ENCODE results near the gene GRIA4.
"Not testable (repeated sequence)": the region's sequence is repeated elsewhere in the genome, so short reads cannot be mapped to it uniquely, and the experiment has no call there.

Gene GRIA4

DNA sequence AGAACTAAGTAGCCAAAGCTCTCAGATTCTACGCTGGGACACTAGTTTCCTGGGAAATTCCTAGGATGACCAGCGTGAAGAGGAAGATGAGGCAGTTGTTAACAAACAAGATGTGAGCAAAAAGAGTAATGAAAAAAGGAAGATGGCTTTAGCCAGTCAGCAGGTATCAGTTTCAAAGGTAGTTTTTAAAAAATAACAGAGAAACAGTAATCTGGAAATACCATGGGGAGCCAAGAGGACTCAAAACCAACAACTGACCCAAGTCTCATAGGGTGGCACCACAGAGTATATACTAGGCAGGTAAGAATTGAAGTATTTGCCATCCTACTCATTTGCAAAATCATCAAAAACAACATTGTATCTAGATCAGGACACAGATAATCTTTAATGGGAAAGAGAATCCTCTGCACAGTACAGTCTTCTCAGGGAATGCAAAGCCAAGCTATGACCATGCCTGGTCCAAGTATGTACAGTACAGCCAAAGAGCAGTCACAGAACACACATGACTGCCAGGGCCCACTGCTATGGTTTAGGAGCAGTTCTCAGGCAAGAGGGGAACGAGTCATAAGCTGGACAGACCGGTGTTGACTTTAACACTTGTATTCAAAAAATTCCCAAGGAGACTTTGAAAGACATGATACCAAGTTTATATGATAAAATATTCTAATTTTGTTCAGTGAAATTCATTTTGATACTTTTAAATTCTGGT is 391.6 kb downstream of the GRIA4 start:
- no peak for TF ChIP-seq EZH2phosphoT487 (conservative IDR thresholded peaks at IDR 0.05; ENCODE audit: low read length)
- TF ChIP-seq CTCF (IDR thresholded peaks at IDR 0.05; ENCODE audit: insufficient read depth, low read length, poor library complexity, severe bottlenecking), result no peak
- Histone ChIP-seq H3K4me3 (ENCODE audit: insufficient read depth, low read length, poor library complexity, severe bottlenecking) (no peak overlapping the region), H3K9me2 (replicated peaks; ENCODE audit: insufficient read depth, low read length) (no peaks in the 10 kb centered on the region), H3K79me2 (ENCODE audit: insufficient read depth, low read length) (peaks cover 43% of the 10 kb centered on the region), H2AFZ (ENCODE audit: low read depth, low read length, severe bottlenecking) (no peak overlapping the region), H3F3A (ENCODE audit: insufficient read depth) (no peaks in the 10 kb centered on the region), H3K36me3 (ENCODE audit: low read length) (peaks cover 10% of the 10 kb centered on the region; the same call in 1 of the 2 replicates), H3K27me3 (ENCODE audit: low read length) (no peaks in the 10 kb centered on the region), H3K4me2 (ENCODE audit: low read depth, low read length, poor library complexity, severe bottlenecking) (no peak overlapping the region), H3K9me3 (ENCODE audit: insufficient read depth, low read length) (no peaks in the 10 kb centered on the region), H3K27ac (ENCODE audit: low read depth, low read length) (no peak overlapping the region), H4K20me1 (ENCODE audit: low read depth, low read length) (no peaks in the 10 kb centered on the region), H3K9ac (ENCODE audit: low read length) (no peak overlapping the region)

DNA sequence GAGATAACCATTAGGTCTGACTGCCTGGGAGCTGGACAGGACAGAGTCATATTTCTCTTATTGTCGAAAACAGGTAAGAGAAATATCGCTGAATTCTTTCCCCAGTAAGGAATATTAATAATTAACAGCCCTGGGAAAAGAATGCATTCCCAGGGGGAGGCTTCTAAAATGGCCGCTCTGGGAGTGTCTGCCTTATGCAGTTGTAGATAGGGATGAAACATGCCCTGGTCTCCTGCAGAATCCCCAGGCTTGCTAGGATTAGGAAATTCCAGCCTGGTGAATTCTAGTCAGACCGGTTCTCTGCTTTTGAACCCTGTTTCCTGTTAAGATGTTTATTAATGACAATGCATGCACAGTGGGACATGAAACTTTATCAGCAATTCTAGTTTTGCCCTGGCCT is 393.2 kb downstream of the GRIA4 start:
- H3K27me3 ChIP-seq (ENCODE audit: low read length); H4K20me1 ChIP-seq (ENCODE audit: low read depth, low read length); H2AFZ ChIP-seq (ENCODE audit: low read depth, low read length, severe bottlenecking); H3K9me2 ChIP-seq (replicated peaks; ENCODE audit: insufficient read depth, low read length); H3K4me3 ChIP-seq (ENCODE audit: insufficient read depth, low read length, poor library complexity, severe bottlenecking); H3K27ac ChIP-seq (ENCODE audit: low read depth, low read length); H3K9ac ChIP-seq (ENCODE audit: low read length); H3K9me3 ChIP-seq (ENCODE audit: insufficient read depth, low read length); H3F3A ChIP-seq (ENCODE audit: insufficient read depth); H3K4me2 ChIP-seq (ENCODE audit: low read depth, low read length, poor library complexity, severe bottlenecking): not testable (repeated sequence)
- Histone ChIP-seq H3K36me3 (ENCODE audit: low read length) (peaks cover 24% of the 10 kb centered on the region), H3K79me2 (ENCODE audit: insufficient read depth, low read length) (peaks cover 47% of the 10 kb centered on the region)

- no peaks in the 10 kb centered on the region for H3K27me3 ChIP-seq (ENCODE audit: low read length)
- no peak overlapping the region for H3K27ac ChIP-seq (ENCODE audit: low read depth, low read length)
- no peaks in the 10 kb centered on the region for H3K9me2 ChIP-seq (replicated peaks; ENCODE audit: insufficient read depth, low read length)
- 0 out of 2 replicates have a peak, but pooled peaks cover 4% of the 10 kb centered on the region for H4K20me1 ChIP-seq (ENCODE audit: low read depth, low read length)
- H3K36me3 ChIP-seq (ENCODE audit: low read length), result peaks cover 46% of the 10 kb centered on the region
- H2AFZ ChIP-seq (ENCODE audit: low read depth, low read length, severe bottlenecking), result no peak overlapping the region
- H3F3A ChIP-seq (ENCODE audit: insufficient read depth), result no peaks in the 10 kb centered on the region
- H3K79me2 ChIP-seq (ENCODE audit: insufficient read depth, low read length), result peaks cover 91% of the 10 kb centered on the region
- H3K9me3 ChIP-seq (ENCODE audit: insufficient read depth, low read length), result no peaks in the 10 kb centered on the region
- H3K4me3 ChIP-seq (ENCODE audit: insufficient read depth, low read length, poor library complexity, severe bottlenecking), result no peak overlapping the region
- H3K4me2 ChIP-seq (ENCODE audit: low read depth, low read length, poor library complexity, severe bottlenecking), result no peak overlapping the region
- TF ChIP-seq EZH2phosphoT487 (conservative IDR thresholded peaks at IDR 0.05; ENCODE audit: low read length) (no peak), CTCF (IDR thresholded peaks at IDR 0.05; ENCODE audit: insufficient read depth, low read length, poor library complexity, severe bottlenecking) (no peak)
- no peak overlapping the region for H3K9ac ChIP-seq (ENCODE audit: low read length)
Measured at GRCh38 chr11:106011481-106011880, 401.6 kb downstream of the GRIA4 start.

GRCh38 chr11:106012744-106013143 is 402.9 kb downstream of the GRIA4 start:
- H3K9me2 ChIP-seq (replicated peaks; ENCODE audit: insufficient read depth, low read length), result no peaks in the 10 kb centered on the region
- H3K4me3 ChIP-seq (ENCODE audit: insufficient read depth, low read length, poor library complexity, severe bottlenecking), result no peak overlapping the region
- H4K20me1 ChIP-seq (ENCODE audit: low read depth, low read length), result 0 out of 2 replicates have a peak, but pooled peaks cover 4% of the 10 kb centered on the region
- no peak overlapping the region for H2AFZ ChIP-seq (ENCODE audit: low read depth, low read length, severe bottlenecking)
- peaks cover 98% of the 10 kb centered on the region for H3K79me2 ChIP-seq (ENCODE audit: insufficient read depth, low read length)
- H3K27ac ChIP-seq (ENCODE audit: low read depth, low read length), result no peak overlapping the region
- TF ChIP-seq EZH2phosphoT487 (conservative IDR thresholded peaks at IDR 0.05; ENCODE audit: low read length) (no peak), CTCF (IDR thresholded peaks at IDR 0.05; ENCODE audit: insufficient read depth, low read length, poor library complexity, severe bottlenecking) (no peak)
- H3K9me3 ChIP-seq (ENCODE audit: insufficient read depth, low read length), result no peaks in the 10 kb centered on the region
- H3K36me3 ChIP-seq (ENCODE audit: low read length), result peaks cover 37% of the 10 kb centered on the region
- no peak overlapping the region for H3K4me2 ChIP-seq (ENCODE audit: low read depth, low read length, poor library complexity, severe bottlenecking)
- H3K9ac ChIP-seq (ENCODE audit: low read length), result no peak overlapping the region
- H3F3A ChIP-seq (ENCODE audit: insufficient read depth), result no peaks in the 10 kb centered on the region
- no peaks in the 10 kb centered on the region for H3K27me3 ChIP-seq (ENCODE audit: low read length)
